IPS DF 6.9 (cell line): ENCODE data around the gene EFNA3.

Experiments used
- DNase-seq: peaks from one replicate; pipeline ENCODE4 v3.0.0-alpha.2; 2013; ENCODE audit warnings: low read depth, low spot score
- H3K27ac ChIP-seq: one replicate; pipeline ENCODE4 v1.5.1; 2013; ENCODE audit warnings: low read length, control low read depth
- H3K27me3 ChIP-seq: 2 replicates; pipeline ENCODE4 v1.6.1; 2013; ENCODE audit warnings: mild to moderate bottlenecking, low read length; ENCODE audit not compliant: control insufficient read depth, insufficient read depth
- H3K36me3 ChIP-seq: 2 replicates; pipeline ENCODE4 v1.6.1; 2013; ENCODE audit warnings: low read length; ENCODE audit not compliant: control insufficient read depth, insufficient read depth
- H3K4me1 ChIP-seq: 2 replicates; pipeline ENCODE4 v1.6.1; 2013; ENCODE audit warnings: low read length; ENCODE audit not compliant: control insufficient read depth, insufficient read depth
- H3K4me3 ChIP-seq: 2 replicates; pipeline ENCODE4 v1.5.1; 2013; ENCODE audit warnings: mild to moderate bottlenecking, low read length
- H3K9me3 ChIP-seq: 2 replicates; pipeline ENCODE4 v1.6.1; 2013; ENCODE audit warnings: low read length, inconsistent platforms; ENCODE audit not compliant: control insufficient read depth, insufficient read depth
- WGBS: extraction: QIAGEN DNeasy Blood & Tissue Kit; methylation state at CpG from one replicate; pipeline ENCODE4 v1.1.7; 2013; ENCODE audit warnings: mixed read lengths, missing lambda C conversion rate; ENCODE audit not compliant: insufficient read length, insufficient coverage; 5-methylcytosine and 5-hydroxymethylcytosine counted together

EFNA3 gene

DNA sequence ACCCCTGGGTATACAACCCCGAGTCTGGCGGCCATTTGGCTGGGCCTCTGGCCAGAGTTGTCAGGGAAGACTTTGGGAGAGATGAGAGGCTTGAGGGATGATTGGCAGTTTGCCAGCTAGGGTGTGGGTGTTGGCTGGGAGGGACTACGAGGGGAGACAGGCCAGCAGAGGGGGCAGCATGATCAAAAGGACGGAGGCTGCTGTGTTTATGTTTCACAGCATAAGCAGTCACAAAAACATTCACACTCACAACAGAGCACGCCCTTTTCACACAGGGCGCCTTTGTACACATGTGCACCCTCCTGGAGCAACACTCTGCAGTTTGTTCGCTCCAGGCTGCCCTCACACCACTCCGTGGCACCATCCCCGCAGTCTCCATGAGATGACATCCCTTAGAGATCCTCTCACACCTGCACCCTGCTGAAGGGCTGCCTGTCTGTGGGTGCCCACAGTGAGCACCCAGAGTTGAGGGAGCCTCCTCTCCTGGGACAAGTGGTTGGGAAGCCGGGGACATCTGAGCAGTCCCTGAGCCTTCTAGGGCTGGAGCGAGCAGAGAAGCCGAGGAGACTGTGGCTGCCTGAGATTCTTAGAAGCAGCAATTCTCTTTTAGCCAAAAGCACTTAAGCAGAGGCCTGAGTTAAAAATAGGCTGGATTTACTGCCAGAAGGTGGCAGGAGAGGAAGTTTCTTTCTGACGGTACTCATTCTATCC lies 15.4 kb downstream of the EFNA3 start:
- DNase-seq: no peak

DNA sequence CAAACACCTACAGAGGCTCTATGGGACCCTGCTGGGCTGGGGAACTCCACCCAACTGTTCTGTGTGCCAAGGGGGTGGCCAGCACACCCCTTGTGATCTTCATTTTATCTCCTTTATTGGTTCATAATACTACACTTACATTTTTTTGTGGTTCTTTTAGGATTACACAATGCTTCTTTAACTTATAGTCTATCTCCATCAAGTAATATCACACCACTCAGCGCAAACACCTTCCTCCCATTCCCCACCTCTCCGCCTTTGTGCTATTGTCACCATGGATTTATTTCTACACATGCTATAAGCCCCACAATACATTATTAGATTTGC lies 15.9 kb downstream of the EFNA3 start:
- Histone ChIP-seq H3K9me3 (no peaks in the 10 kb centered on the region), H3K4me1 (peaks cover 8% of the 10 kb centered on the region; the same call in 1 of the 2 replicates), H3K4me3 (no peak overlapping the region), H3K27ac (no peak overlapping the region), H3K36me3 (no peaks in the 10 kb centered on the region), H3K27me3 (no peaks in the 10 kb centered on the region)
- no peak for DNase-seq
- WGBS: no CpG with 5 or more reads among the region's 2 CpGs

More for the DNA sequence above, 15.4 kb downstream of the EFNA3 start:
- no peak overlapping the region for H3K4me3 ChIP-seq
- H3K27ac ChIP-seq: no peak overlapping the region
- peaks cover 8% of the 10 kb centered on the region; the same call in 1 of the 2 replicates for H3K4me1 ChIP-seq
- no peaks in the 10 kb centered on the region for H3K36me3 ChIP-seq
- no CpG with 5 or more reads among the region's 13 CpGs for WGBS
- H3K27me3 ChIP-seq: no peaks in the 10 kb centered on the region
- H3K9me3 ChIP-seq: no peaks in the 10 kb centered on the region

DNA sequence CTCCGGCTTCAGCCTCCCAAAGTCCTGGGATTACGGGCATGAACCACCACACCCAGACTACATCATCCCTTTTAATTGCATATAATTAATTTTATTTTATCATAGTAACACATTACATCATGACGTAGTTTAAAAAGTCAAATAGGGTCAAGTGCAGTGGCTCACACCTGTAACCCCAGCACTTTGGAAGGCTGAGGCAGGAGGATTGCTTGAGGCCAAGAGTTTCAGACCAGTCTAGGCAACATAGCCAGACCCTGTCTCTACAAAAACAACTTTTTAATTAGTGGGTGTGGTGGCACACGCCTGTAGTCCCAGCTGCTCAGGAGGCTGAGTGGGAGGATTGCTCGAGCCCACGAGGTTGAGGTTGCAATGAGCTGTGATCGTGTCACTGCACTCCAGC lies 20.7 kb downstream of the EFNA3 start:
- no peak for DNase-seq
- Histone ChIP-seq H3K27me3 (no peaks in the 10 kb centered on the region), H3K4me1 (no peaks in the 10 kb centered on the region), H3K9me3 (no peaks in the 10 kb centered on the region), H3K27ac (no peak overlapping the region), H3K4me3 (no peak overlapping the region), H3K36me3 (no peaks in the 10 kb centered on the region)
- no CpG with 5 or more reads among the region's 7 CpGs for WGBS

DNA sequence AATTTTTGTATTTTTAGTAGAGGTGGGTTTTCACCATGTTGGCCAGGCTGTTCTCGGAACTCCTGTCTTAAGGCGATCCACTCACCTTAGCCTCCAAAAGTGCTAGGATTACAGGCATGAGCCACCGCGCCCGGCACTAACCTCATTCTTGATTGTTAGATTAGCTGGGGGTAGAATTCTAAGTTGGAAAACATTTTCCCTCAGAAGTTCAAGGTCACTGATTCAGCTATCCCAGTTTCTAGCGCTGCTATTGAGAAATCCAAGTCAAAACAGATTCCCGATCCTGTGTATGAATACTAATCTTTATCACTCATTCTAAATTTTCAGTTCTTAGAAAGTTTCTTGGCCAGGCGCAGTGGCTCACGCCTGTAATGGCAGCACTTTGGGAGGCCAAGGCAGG lies 24.7 kb downstream of the EFNA3 start:
- Histone ChIP-seq H3K36me3 (no peaks in the 10 kb centered on the region), H3K27me3 (no peaks in the 10 kb centered on the region), H3K9me3 (no peaks in the 10 kb centered on the region), H3K4me1 (no peaks in the 10 kb centered on the region; the same call in 1 of the 2 replicates), H3K4me3 (no peak overlapping the region), H3K27ac (no peak overlapping the region)
- no peak for DNase-seq
- no CpG with 5 or more reads among the region's 9 CpGs for WGBS

DNA sequence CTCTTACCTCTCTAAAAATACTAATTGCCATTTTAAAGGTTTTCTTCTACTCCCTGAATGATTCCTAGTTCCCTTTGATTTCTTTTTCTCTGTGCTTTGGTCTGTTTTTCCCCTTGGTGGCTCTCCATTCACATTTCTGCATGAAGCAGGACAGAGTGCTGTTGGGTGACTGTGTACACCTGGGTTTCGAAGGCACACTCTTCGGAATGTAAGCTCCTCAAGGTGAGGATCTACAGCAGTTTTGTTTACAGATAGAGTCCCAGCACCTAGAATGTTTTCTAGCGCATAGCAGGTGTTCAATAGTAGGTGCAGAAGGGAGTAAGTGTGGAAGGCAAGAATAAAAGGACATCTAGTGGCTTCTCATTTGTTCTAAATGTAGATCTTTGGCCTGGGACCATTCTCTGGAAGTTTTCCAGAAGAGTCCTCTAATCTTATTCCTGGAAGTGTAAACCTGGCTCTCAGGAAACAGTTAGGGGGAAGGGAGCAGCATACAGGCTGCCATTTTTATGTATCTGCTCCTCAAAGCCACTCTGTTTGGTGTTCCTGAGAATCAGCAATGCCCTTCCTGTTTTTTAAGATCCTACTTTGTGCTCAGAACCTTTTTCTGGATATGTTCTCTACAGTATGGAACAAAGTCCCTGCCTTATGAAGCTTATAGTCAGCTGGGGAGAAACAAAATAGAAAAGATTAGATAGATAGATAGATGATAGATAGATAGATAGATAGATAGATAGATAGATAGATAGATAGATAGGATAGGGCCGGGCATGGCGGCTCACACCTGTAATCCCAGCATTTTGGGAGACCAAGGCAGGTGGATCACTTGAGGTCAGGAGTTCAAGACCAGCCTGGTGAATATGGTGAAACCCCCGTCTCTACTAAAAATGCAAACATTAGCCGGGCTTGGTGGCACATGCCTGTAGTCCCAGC lies 26.2 kb downstream of the EFNA3 start:
- no peak overlapping the region for H3K27ac ChIP-seq
- H3K27me3 ChIP-seq: no peaks in the 10 kb centered on the region
- no peaks in the 10 kb centered on the region for H3K9me3 ChIP-seq
- H3K36me3 ChIP-seq: no peaks in the 10 kb centered on the region
- DNase-seq: no peak
- H3K4me1 ChIP-seq: no peaks in the 10 kb centered on the region; the same call in 1 of the 2 replicates
- H3K4me3 ChIP-seq: no peak overlapping the region
- no CpG with 5 or more reads among the region's 7 CpGs for WGBS

DNA sequence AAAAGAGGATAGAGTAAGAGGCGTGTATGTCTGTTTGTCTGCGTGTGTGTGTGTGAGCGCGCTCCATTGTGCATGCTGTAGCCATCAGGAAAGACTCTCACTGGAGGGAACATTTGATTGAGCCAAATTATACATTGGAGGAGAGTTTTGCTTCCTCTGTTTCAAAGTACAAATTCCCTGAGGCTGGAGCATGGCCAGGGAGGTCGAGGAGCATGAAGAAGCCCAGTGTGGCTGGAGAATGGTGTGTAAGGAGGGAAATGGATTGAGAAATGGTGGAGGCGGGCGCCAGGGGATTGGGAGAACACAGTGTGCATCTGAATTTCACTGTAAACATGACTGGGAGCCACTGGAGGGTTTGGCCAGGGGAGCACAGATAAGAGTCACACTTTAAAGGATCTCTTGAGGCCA lies 27.0 kb downstream of the EFNA3 start:
- H3K27me3 ChIP-seq: no peaks in the 10 kb centered on the region
- no peak overlapping the region for H3K27ac ChIP-seq
- H3K4me1 ChIP-seq: no peaks in the 10 kb centered on the region; the same call in 1 of the 2 replicates
- no peaks in the 10 kb centered on the region for H3K9me3 ChIP-seq
- WGBS: no CpG with 5 or more reads among the region's 7 CpGs
- no peaks in the 10 kb centered on the region for H3K36me3 ChIP-seq
- DNase-seq: no peak
- H3K4me3 ChIP-seq: no peak overlapping the region

DNA sequence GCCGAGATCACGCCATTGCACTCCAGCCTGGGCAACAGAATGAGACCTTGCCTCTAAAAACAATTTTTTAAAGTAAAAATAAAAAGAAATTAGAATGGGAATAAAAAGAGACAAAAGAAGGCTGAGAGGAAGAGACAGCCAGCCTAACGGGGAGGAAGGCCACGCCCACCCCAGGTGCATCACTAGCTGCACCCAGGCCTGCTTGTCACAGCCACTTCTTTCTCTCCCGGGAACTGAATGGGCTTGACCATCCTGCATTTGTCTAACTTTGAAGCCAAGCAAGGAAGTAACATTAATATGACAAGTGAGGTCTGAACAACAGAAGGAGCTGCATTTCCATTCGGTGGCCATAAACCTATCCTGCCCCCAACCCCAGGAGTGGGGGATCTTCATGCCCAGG lies 28.2 kb downstream of the EFNA3 start:
- Histone ChIP-seq H3K36me3 (no peaks in the 10 kb centered on the region), H3K4me1 (no peaks in the 10 kb centered on the region; the same call in 1 of the 2 replicates), H3K4me3 (no peak overlapping the region), H3K27me3 (no peaks in the 10 kb centered on the region; the same call in 1 of the 2 replicates), H3K27ac (no peak overlapping the region), H3K9me3 (no peaks in the 10 kb centered on the region)
- no peak for DNase-seq
- no CpG with 5 or more reads among the region's 6 CpGs for WGBS

DNA sequence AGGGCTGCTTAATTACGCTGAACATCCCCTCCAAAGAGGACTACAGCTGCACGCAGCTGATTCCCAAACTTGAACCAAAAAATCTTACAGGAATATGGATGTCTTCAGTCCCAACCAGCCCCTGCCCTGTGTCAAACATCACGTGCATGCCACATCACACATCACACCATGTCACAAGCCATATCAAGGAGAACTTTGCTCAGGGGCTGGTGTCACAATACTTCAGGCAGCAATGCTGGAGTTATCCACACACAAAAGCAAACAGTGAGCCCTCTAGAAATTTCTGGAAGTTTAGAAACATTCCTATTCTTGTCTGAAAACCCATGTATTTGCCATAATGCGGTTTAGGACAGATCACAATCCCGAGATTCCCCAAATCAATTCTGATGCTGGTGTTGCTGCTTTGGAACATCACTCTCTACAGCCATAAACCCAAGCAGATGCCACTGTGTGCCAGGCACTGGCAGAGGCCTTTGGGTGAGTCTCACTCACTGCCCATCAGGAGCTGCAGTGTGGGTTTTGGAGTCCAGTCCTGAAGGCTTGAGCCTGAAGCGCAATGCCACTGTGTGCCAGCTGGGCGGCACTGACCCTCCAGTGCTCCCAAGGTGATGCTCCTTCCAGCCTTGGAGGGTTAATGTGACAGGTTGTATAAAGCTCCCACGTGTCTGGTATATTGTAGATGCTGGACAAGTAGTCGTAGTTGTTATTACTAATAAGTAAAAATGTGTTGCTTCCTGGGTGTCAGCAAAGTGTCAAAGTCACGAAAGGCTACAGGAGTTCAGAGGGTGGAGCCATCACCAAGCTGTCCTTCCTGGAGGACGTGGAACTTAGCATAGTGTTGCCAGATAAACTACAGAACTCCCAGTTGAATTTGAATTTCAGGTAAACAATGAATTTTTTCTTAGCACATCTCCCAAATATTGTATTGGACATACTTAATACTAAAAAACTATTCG lies 28.9 kb downstream of the EFNA3 start:
- peaks cover 2% of the 10 kb centered on the region; the same call in 1 of the 2 replicates for H3K4me1 ChIP-seq
- H3K27me3 ChIP-seq: no peaks in the 10 kb centered on the region; the same call in 1 of the 2 replicates
- no peaks in the 10 kb centered on the region for H3K9me3 ChIP-seq
- no peak overlapping the region for H3K27ac ChIP-seq
- WGBS: no CpG with 5 or more reads among the region's 12 CpGs
- H3K36me3 ChIP-seq: no peaks in the 10 kb centered on the region
- DNase-seq: no peak
- no peak overlapping the region for H3K4me3 ChIP-seq

DNA sequence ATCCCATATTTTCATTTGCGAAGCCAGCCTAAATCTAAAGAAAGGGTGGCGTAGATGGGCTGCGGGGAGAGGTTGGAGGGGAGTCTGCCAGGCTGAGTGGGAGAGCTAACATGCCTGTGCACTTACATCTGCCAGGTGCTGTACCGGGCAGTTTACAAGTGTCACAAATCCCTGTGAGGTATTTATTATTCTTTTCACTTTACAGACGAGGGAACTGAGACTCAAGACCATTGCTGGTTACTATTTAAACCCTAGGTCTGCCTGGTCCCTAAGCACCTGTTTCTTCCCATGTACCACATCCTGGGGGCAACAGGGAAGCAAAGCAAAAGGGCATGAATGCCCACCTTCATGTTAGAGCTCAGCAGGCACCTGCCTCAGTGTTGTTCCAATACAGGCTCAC lies 29.7 kb downstream of the EFNA3 start:
- no peaks in the 10 kb centered on the region; the same call in 1 of the 2 replicates for H3K27me3 ChIP-seq
- WGBS: no CpG with 5 or more reads among the region's 5 CpGs
- no peak overlapping the region for H3K27ac ChIP-seq
- no peaks in the 10 kb centered on the region for H3K9me3 ChIP-seq
- peaks cover 2% of the 10 kb centered on the region; the same call in 1 of the 2 replicates for H3K4me1 ChIP-seq
- DNase-seq: no peak
- no peaks in the 10 kb centered on the region for H3K36me3 ChIP-seq
- H3K4me3 ChIP-seq: no peak overlapping the region

DNA sequence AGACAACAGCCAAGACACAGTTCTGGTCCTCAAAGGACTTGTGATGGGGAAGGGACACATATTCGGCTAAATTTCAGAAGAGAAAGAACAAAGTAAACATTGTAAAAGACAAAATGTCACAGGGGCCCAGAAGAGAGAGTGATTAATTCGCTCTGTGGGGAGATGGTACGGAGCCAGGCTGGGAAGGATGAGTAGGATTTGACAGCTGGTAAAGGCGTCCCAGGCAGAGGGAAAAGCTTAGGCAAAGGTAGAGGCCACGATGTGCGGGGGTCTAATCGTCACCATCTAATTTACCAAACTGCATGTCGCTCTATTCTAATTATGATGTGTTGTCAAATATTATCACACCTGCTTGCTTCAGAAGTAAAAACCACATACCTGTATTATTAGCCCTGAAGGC lies 31.7 kb downstream of the EFNA3 start:
- no CpG with 5 or more reads among the region's 8 CpGs for WGBS
- Histone ChIP-seq H3K4me3 (no peak overlapping the region), H3K4me1 (peaks cover 2% of the 10 kb centered on the region; the same call in 1 of the 2 replicates), H3K27me3 (no peaks in the 10 kb centered on the region; the same call in 1 of the 2 replicates), H3K9me3 (no peaks in the 10 kb centered on the region), H3K36me3 (no peaks in the 10 kb centered on the region), H3K27ac (no peak overlapping the region)
- no peak for DNase-seq
